Measurements from ENCODE around the gene GOLGA6L24.
A peak's percentile ranks its signal among the peaks of the same experiment; 100 is the strongest.
"Not testable (repeated sequence)": the region's sequence is repeated elsewhere in the genome, so short reads cannot be mapped to it uniquely, and the experiment has no call there.

The GOLGA6L24 gene, protein sequence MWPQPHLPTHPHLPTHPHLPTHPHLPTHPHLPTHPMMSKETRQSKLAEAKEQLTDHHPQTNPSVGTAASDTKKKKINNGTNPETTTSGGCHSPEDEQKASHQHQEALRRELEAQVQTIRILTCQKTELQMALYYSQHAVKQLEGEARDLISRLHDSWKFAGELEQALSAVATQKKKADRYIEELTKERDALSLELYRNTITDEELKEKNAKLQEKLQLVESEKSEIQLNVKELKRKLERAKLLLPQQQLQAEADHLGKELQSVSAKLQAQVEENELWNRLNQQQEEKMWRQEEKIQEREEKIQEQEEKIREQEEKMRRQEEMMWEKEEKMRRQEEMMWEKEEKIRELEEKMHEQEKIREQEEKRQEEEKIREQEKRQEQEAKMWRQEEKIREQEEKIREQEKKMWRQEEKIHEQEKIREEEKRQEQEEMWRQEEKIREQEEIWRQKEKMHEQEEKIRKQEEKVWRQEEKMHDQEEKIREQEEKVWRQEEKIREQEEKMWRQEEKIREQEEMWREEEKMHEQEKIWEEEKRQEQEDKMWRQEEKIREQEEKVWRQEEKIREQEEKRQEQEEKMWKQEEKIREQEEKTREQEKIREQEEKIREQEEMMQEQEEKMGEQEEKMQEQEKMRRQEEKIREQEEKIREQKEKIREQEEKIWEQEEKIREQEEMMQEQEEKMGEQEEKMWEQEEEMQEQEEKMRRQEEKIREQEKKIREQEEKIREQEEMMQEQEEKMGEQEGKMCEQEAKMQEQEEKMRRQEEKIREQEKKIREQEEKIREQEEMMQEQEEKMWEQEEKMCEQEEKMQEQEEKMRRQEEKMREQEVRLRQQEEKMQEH

DNA sequence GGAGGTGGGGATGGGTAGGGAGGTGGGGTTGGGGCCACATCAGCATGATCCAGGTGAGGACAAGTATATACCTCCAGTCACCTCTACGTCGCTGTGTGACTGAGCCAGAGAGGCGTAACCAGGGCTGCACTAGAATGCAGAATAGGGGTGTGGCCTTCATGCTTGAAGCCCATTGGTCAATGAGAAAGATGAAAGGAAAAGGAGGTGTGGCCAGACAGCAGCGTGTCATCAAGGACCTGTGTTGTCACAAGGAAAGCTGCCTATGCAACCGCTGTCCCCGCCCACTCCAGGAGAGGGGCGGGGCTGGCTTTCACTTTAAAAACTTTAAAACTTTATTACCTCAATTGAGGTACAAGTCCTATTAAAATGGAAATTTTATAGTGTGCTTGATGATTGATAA lies at the start of gene GOLGA6L24:
TSS of gene GOLGA6L24 (minus strand) at position 101 of the 400 bp plus-strand sequence. CDS start at position 40, 61 bp downstream.
- not testable (repeated sequence) for H3K27me3 ChIP-seq (ENCODE audit: insufficient read depth, low read length); H3K27ac ChIP-seq (ENCODE audit: low read depth, low read length); H3K36me3 ChIP-seq (ENCODE audit: insufficient read depth, low read length); H2AFZ ChIP-seq (ENCODE audit: low read length, unreplicated experiment); H3K4me1 ChIP-seq (ENCODE audit: control insufficient read depth, insufficient read depth, low read length, unreplicated experiment); H3K79me2 ChIP-seq (ENCODE audit: control insufficient read depth, insufficient read depth, low read length, unreplicated experiment); H3K4me3 ChIP-seq (ENCODE audit: low read depth, low read length)

DNA sequence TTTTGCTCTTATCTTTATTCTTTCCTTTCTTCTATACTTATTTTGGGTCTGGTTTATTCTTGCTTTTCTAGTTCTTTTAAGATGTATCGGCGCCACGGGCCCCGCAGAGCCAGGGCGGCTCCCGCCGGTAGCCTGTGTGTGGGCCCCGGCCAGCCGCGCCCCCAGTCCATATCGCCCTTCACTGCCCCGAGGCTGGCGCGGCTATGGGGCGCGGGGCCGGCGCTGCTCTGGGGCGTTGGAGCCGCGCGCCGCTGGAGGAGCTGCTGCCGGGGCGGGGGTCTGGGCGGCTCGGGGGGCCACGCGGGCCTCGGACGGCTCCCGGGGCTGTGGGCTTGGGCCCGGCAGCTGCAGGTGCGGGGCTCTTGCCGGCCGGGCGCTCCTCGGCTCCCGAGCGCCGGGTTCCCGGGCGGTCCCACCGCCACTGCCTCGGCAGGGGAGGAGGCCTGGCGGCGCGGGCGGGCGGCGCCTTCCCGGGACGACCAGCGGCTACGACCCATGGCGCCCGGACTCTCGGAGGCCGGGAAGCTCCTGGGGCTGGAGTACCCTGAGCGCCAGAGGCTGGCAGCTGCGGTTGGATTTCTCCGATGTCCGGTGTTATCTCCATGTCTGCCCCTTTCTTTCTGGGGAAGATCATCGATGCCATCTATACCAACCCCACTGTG lies 45.0 kb upstream of the GOLGA6L24 start:
- H3K36me3 ChIP-seq (ENCODE audit: insufficient read depth, low read length); H3K4me3 ChIP-seq (ENCODE audit: low read depth, low read length); H2AFZ ChIP-seq (ENCODE audit: low read length, unreplicated experiment); H3K79me2 ChIP-seq (ENCODE audit: control insufficient read depth, insufficient read depth, low read length, unreplicated experiment); H3K27me3 ChIP-seq (ENCODE audit: insufficient read depth, low read length); H3K27ac ChIP-seq (ENCODE audit: low read depth, low read length); H3K4me1 ChIP-seq (ENCODE audit: control insufficient read depth, insufficient read depth, low read length, unreplicated experiment): not testable (repeated sequence)

DNA sequence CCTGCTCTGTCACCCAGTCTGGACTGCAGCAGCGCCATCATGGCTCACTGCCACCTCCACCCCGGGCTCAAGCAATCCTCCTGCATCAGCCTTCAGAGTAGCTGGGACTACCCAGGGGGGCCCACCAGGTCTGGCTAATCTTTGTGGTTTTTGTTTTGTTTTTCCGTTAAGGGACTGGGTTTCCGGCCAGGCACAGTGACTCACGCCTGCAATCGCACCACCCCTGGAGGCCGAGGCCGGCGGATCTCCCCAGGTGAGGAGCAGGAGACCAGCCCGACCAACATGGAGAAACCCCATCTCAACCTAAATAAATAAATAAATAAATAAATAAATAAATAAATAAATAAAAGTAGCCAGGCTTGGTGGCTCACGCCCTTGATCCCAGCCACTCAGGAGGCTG lies 38.1 kb upstream of the GOLGA6L24 start:
- H3K79me2 ChIP-seq (ENCODE audit: control insufficient read depth, insufficient read depth, low read length, unreplicated experiment); H2AFZ ChIP-seq (ENCODE audit: low read length, unreplicated experiment); H3K27me3 ChIP-seq (ENCODE audit: insufficient read depth, low read length); H3K27ac ChIP-seq (ENCODE audit: low read depth, low read length); H3K36me3 ChIP-seq (ENCODE audit: insufficient read depth, low read length); H3K4me3 ChIP-seq (ENCODE audit: low read depth, low read length); H3K4me1 ChIP-seq (ENCODE audit: control insufficient read depth, insufficient read depth, low read length, unreplicated experiment): not testable (repeated sequence)

DNA sequence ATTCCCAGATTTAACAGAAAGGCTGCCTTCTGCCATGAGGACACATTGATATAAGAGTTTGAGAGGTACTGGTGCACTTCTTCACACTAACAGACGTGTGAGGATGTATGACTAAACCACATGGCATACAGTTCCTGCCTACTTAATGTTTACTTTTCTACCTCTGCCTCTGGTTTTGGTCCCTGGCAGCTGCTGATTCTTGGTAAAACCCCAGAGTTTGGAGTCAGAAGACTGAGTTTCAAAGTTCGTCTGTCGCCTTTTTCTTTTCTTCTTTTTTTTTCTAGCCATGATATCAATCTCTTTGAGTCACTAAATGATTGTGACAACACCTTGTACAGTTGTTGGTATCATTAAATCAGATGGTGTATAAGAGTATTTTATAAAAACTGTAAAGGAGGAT lies 22.2 kb upstream of the GOLGA6L24 start:
- H3K36me3 ChIP-seq (ENCODE audit: insufficient read depth, low read length); H3K27ac ChIP-seq (ENCODE audit: low read depth, low read length); H3K27me3 ChIP-seq (ENCODE audit: insufficient read depth, low read length); H3K79me2 ChIP-seq (ENCODE audit: control insufficient read depth, insufficient read depth, low read length, unreplicated experiment); H2AFZ ChIP-seq (ENCODE audit: low read length, unreplicated experiment); H3K4me3 ChIP-seq (ENCODE audit: low read depth, low read length); H3K4me1 ChIP-seq (ENCODE audit: control insufficient read depth, insufficient read depth, low read length, unreplicated experiment): not testable (repeated sequence)

DNA sequence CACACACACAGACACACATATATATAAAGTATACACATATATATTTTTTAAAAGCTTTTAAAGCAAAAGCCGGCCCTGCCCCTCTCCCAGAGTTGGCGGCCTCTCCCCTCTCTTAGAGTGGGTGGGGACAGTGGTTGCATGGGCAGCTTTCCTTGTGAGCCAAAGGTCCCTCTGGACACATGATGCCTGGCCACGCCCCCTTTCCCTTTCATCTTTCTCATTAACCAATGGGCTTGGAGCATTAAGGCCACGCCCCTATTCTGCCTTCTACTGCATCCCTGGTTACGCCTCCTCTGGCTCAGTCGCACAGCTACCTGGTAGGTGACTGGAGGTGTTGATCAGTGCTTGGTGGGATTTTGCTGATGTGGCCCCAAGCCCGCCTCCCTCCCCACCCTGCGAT lies 20.5 kb upstream of the GOLGA6L24 start, which contains the start of gene GOLGA8F:
TSS of gene GOLGA8F (plus strand) at position 301 of the 400 bp plus-strand sequence. CDS start at position 399, 98 bp downstream.
- H3K79me2 ChIP-seq (ENCODE audit: control insufficient read depth, insufficient read depth, low read length, unreplicated experiment); H3K36me3 ChIP-seq (ENCODE audit: insufficient read depth, low read length); H3K27ac ChIP-seq (ENCODE audit: low read depth, low read length); H3K4me3 ChIP-seq (ENCODE audit: low read depth, low read length); H3K27me3 ChIP-seq (ENCODE audit: insufficient read depth, low read length); H3K4me1 ChIP-seq (ENCODE audit: control insufficient read depth, insufficient read depth, low read length, unreplicated experiment); H2AFZ ChIP-seq (ENCODE audit: low read length, unreplicated experiment): not testable (repeated sequence)

DNA sequence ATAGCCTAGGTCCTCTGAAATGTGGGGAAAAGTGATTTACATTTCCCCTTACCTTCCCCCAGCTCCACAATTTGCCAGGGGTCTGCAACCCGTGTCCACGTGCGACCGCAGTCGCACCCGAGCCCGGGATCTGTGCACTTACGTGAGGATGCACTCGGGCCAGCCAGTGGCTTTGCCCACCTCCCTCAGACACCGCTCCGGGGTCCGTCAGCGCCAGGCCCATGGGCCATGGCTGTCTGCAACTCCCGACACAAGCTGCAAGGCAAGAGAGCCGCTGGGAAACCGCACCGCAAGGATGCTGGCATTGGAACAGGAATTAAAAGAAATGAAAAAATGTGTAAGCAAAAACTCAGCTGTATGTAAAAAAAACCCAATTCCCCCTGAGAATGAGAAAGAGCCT lies 7.6 kb upstream of the GOLGA6L24 start:
- H3K27ac ChIP-seq (ENCODE audit: low read depth, low read length); H3K4me3 ChIP-seq (ENCODE audit: low read depth, low read length); H3K36me3 ChIP-seq (ENCODE audit: insufficient read depth, low read length): not testable (repeated sequence)

DNA sequence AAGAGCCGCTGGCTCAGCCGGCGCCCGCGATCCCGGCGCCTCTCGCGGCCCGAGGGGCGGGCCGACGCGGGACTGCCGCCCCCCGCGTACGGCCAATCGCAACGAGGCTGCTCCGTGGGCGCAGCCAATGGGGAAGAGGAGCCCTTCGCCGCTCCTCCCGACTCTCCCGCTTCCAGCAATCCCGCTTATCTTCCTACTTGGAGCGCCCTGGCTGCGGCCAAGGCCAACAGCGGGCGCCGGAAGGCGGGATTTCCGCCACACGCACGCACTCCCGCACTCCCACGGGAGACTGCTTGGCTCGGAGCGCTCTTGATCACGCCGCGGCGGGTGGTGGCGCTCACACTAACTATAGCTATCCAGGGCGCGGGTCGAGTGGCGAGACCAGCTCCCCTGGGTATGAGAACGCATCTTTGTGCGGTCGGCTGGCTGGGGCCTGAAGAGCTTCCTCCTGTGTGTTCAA lies 35.7 kb downstream of the GOLGA6L24 start, which contains the start of gene HERC2:
TSS of gene HERC2 (minus strand) at position 51 of the 460 bp plus-strand sequence. CDS start 746 bp downstream, outside the sequence.
- H3K79me2 ChIP-seq (ENCODE audit: control insufficient read depth, insufficient read depth, low read length, unreplicated experiment); H3K4me1 ChIP-seq (ENCODE audit: control insufficient read depth, insufficient read depth, low read length, unreplicated experiment); H3K27me3 ChIP-seq (ENCODE audit: insufficient read depth, low read length); H3K36me3 ChIP-seq (ENCODE audit: insufficient read depth, low read length); H3K27ac ChIP-seq (ENCODE audit: low read depth, low read length); H2AFZ ChIP-seq (ENCODE audit: low read length, unreplicated experiment): not testable (repeated sequence)
- H3K4me3 ChIP-seq (ENCODE audit: low read depth, low read length) = peak within 1 kb of the TSS; percentile 60

More for the DNA sequence above, 7.6 kb upstream of the GOLGA6L24 start:
- not testable (repeated sequence) for H2AFZ ChIP-seq (ENCODE audit: low read length, unreplicated experiment); H3K27me3 ChIP-seq (ENCODE audit: insufficient read depth, low read length); H3K4me1 ChIP-seq (ENCODE audit: control insufficient read depth, insufficient read depth, low read length, unreplicated experiment); H3K79me2 ChIP-seq (ENCODE audit: control insufficient read depth, insufficient read depth, low read length, unreplicated experiment)

DNA sequence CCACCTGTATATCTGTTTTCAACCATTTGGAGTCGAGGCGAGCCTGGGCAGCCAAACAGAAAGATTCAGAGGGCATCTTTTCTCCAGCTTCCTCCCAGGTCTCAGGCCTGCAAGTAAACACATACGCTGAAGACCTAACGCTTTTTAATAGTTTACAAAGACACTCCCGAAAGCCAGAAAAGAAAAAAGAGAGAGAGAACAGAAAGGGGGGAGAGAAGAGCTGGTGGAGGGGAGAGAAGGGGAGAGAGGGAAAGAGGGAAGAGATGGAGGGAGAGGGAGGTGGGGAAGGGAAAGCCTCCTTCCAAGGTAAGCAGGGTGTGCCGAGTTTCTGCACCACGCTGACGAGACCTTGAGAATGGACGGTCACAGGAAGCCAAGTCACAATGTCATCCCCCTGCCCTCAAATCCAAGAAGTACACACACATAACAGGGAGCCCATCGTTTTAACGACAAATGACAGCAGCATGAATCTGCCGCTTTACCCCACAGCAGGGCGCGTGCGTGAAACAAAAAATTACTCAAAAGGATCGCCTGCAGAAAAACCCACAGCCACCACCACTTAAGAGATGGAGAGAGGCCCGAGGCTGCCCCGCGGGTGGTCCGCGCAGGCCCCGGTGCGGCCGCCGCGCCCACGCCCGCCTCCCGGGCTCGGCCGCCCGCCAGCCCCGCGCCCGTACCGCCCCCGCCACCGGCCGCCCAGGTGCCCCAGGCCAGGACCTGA lies 36.4 kb downstream of the GOLGA6L24 start:
- not testable (repeated sequence) for H3K36me3 ChIP-seq (ENCODE audit: insufficient read depth, low read length); H3K27ac ChIP-seq (ENCODE audit: low read depth, low read length); H3K27me3 ChIP-seq (ENCODE audit: insufficient read depth, low read length); H2AFZ ChIP-seq (ENCODE audit: low read length, unreplicated experiment); H3K4me1 ChIP-seq (ENCODE audit: control insufficient read depth, insufficient read depth, low read length, unreplicated experiment); H3K79me2 ChIP-seq (ENCODE audit: control insufficient read depth, insufficient read depth, low read length, unreplicated experiment)
- H3K4me3 ChIP-seq (ENCODE audit: low read depth, low read length) = peak overlapping the region; percentile 60

DNA sequence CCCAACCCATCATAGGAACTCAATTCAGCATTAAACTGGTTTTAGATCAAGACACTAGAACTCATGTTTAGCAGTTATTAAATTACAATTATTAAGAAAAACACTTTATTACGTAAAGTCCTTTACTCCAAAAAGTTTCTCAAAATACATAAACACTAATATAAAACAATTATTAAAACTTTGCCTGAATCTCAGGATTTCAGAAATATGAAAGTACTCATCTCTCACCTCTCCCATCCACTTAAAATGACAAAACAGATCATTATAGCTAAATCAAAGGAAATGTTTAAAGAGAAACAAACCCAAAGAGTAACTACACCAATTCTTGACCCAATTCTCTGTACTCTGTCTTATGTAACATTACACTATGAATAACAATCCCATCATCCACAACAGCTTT lies 38.2 kb downstream of the GOLGA6L24 start:
- H3K27me3 ChIP-seq (ENCODE audit: insufficient read depth, low read length); H3K36me3 ChIP-seq (ENCODE audit: insufficient read depth, low read length); H2AFZ ChIP-seq (ENCODE audit: low read length, unreplicated experiment); H3K4me1 ChIP-seq (ENCODE audit: control insufficient read depth, insufficient read depth, low read length, unreplicated experiment); H3K27ac ChIP-seq (ENCODE audit: low read depth, low read length); H3K4me3 ChIP-seq (ENCODE audit: low read depth, low read length); H3K79me2 ChIP-seq (ENCODE audit: control insufficient read depth, insufficient read depth, low read length, unreplicated experiment): not testable (repeated sequence)

DNA sequence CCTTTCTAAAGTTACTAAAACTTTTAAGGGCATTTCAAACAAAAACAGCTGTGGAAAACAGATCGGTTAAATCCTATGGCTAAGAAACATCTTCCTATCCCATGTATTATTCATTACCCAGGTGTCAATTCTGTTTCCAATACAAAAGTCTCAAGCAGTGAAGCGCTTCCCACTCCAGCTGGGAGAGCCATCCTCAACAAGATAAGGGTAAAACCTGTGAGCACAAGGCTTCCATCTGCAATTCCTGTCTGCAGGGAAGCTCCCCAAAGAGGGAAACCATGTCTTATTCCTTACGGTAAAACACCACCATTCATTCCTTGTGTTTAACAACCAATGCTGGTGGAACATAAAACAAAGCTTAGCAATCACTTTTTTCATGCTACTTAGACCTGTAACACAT lies 39.1 kb downstream of the GOLGA6L24 start:
- H3K27me3 ChIP-seq (ENCODE audit: insufficient read depth, low read length); H3K4me3 ChIP-seq (ENCODE audit: low read depth, low read length); H3K4me1 ChIP-seq (ENCODE audit: control insufficient read depth, insufficient read depth, low read length, unreplicated experiment); H3K79me2 ChIP-seq (ENCODE audit: control insufficient read depth, insufficient read depth, low read length, unreplicated experiment); H3K27ac ChIP-seq (ENCODE audit: low read depth, low read length); H3K36me3 ChIP-seq (ENCODE audit: insufficient read depth, low read length); H2AFZ ChIP-seq (ENCODE audit: low read length, unreplicated experiment): not testable (repeated sequence)
